Measurements from ENCODE around the gene DARS1.
"Not testable (repeated sequence)": the region's sequence is repeated elsewhere in the genome, so short reads cannot be mapped to it uniquely, and the experiment has no call there.

The DARS1 gene

GRCh38 chr2:135945526-135945925, 39.9 kb downstream of the DARS1 start:
- no peak for DNase-seq (ENCODE audit: low read depth in 2 of 2)

- DNase-seq (ENCODE audit: low read depth in 2 of 2) = no peak
These were observed 40.8 kb downstream of the DARS1 start for GRCh38 chr2:135944625-135945024.

- DNase-seq (ENCODE audit: low read depth in 2 of 2) = no peak
These were observed 42.3 kb downstream of the DARS1 start for GRCh38 chr2:135942936-135943688.

DNA sequence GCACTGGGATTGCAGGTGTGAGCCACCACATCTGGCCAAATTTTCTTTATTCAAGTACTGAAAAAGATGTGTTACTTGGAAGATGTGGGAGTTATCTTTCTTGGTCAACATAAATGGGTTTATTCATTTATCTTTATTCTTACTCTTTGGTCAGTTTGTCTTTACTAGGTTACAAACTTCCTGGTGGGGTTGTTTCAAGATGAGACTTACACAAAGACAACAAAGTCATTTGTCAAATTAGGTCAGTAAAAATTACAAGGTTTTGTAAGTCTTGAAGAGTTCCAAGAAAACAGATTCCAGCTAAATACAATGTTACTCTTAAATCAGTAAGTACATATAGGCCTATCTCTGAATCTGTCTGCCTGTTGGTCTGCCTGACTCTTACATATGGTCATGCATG, 48.9 kb downstream of the DARS1 start:
- no peak for DNase-seq (ENCODE audit: low read depth in 2 of 2)

GRCh38 chr2:135935914-135936313, 49.5 kb downstream of the DARS1 start:
- DNase-seq (ENCODE audit: low read depth in 2 of 2) = no peak

GRCh38 chr2:135931776-135932443, 53.5 kb downstream of the DARS1 start:
- DNase-seq (ENCODE audit: low read depth in 2 of 2) = no peak

- DNase-seq (ENCODE audit: low read depth in 2 of 2) = no peak
These were observed 58.8 kb downstream of the DARS1 start for GRCh38 chr2:135926605-135927004.

DNA sequence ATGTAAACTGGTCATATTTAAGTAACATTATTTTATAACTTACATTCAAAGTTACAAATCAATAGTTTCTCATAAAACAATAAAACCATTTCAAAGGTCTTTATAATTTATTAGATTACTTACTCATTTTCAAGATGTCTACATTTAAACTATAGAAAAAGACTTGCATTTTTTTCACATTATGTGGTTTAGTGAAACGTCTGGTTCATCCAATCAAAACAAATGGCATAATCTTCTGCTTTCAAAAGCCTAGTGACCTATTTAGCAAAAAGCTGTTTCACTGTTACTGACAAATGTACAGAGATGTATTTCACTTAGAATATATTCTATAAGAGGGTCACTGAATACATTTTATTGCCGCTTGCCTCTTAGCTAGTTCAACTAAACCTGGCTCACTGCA, 59.9 kb downstream of the DARS1 start:
- no peak for DNase-seq (ENCODE audit: low read depth in 2 of 2)

GRCh38 chr2:135916207-135916606, 69.2 kb downstream of the DARS1 start:
- no peak for DNase-seq (ENCODE audit: low read depth in 2 of 2)

- DNase-seq (ENCODE audit: low read depth in 2 of 2) = no peak
These were observed 70.9 kb downstream of the DARS1 start for GRCh38 chr2:135914485-135914884.

GRCh38 chr2:135913727-135914365, 71.6 kb downstream of the DARS1 start:
- peak in 1 of 2 donors; percentile 8 for DNase-seq (ENCODE audit: low read depth in 2 of 2)

GRCh38 chr2:135909976-135910375, 75.5 kb downstream of the DARS1 start:
- DNase-seq (ENCODE audit: low read depth in 2 of 2) = no peak

DNA sequence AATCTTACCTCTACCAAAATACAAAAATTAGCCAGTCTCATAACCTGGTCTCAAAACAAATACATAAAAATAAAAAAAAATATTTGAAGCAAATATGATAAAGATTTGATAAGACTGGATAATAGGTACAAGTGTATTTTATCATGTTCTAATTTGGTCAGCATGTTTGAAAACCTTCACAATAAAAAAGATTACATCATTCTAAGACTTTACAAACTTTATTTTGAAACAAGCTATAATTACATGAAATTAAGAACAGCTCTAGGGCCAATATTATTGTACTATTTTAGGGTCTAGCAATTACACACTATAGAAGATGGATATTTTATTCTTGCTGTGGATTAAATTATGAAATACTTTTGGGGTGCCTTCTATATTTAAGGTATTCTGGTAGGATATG, 79.7 kb downstream of the DARS1 start:
- DNase-seq (ENCODE audit: low read depth in 2 of 2) = no peak

- DNase-seq (ENCODE audit: low read depth in 2 of 2) = no peak
These were observed 81.0 kb downstream of the DARS1 start for GRCh38 chr2:135904341-135904989.

DNA sequence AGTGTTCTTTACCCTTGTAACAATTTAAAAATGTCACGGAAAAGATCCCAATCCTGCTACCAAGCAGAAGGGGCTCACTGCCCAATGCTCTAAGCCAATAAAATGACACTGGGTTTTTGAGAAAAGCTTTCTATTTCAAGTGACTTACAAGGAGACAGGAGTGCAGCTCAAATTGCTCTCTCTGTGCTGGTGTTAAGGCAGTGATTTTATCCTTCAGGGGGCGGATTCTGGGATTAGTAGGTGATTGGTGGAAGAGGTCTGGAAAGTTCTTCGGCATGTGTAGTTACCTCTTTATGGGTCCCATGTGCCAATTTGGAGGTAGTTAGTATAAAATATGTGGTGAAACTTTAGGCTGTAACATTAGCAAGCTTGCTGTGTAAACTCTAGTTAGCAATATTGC, 81.8 kb downstream of the DARS1 start:
- no peak for DNase-seq (ENCODE audit: low read depth in 2 of 2)

DNA sequence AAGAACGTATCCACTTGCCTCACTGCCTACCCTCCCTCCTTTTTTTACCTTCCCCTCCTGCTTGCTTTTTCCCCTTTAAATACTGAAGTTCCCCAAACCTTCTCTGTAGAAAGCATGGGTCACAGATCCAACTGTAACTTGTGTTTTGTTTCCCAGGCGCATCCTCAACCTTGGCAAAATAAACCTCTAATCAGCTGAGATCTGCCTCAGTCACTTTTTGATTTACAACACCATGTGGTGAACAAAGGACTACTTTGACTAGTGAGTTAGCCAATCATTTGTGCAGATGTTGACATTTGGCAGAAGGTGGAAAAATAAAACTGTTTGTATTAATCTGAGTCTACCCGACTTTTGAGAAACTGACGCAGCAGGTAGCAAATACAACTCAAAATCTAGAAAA, 85.9 kb downstream of the DARS1 start:
- DNase-seq (ENCODE audit: low read depth in 2 of 2) = no peak

DNA sequence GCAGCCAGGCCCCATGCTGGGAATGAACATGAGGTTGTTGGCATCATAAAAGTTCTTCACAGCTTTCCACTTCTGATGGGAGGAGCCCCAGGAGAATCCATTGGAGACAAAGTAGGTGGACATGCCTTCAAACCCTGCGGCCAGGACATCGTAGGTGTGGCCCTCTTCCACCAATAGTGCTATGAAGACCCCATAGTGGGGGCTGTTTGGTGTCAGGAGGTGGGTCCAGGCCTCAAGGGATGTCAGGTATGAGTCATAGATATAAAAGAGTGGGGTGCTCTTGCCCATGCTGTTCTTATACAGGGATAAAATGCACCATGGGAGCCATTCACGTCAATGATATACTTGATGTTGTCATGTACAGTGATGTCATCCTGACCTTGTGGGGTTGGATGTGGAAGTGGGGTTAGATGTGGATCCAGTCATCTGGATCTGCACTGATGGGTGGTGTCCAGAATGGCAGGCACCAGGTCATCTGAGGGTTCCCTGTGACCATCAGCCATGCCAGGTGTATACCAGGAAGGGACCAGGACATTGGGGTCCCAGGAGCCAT, 87.1 kb downstream of the DARS1 start:
- no peak for DNase-seq (ENCODE audit: low read depth in 2 of 2)

- no peak for DNase-seq (ENCODE audit: low read depth in 2 of 2)
These were observed 90.5 kb downstream of the DARS1 start for GRCh38 chr2:135894930-135895329.

GRCh38 chr2:135893374-135893794, 92.0 kb downstream of the DARS1 start:
- DNase-seq (ENCODE audit: low read depth in 2 of 2) = no peak

- no peak for DNase-seq (ENCODE audit: low read depth in 2 of 2)
These were observed 94.6 kb downstream of the DARS1 start for GRCh38 chr2:135890835-135891234.

- DNase-seq (ENCODE audit: low read depth in 2 of 2) = no peak
These were observed 95.3 kb downstream of the DARS1 start for GRCh38 chr2:135890149-135890548.

DNA sequence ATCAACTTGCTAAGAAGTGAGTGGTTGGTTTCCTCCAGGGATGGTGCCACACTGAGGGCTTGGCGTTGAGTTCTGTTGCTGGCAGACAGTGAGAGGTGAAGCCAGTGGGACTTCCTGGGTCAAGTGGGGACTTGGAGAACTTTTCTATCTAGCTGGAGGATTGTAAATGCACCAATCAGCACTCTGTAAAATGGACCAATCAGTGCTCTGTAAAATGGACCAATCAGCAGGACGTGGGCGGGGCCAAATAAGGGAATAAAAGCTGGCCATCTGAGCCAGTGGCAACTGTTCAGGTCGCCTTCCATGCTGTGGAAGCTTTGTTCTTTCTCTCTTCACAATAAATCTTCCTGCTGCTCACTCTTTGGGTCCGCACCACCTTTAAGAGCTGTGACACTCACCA, 96.8 kb downstream of the DARS1 start:
- not testable (repeated sequence) for DNase-seq (ENCODE audit: low read depth in 2 of 2)
